ENCODE data around the gene NPAS3.

NPAS3 gene

DNA sequence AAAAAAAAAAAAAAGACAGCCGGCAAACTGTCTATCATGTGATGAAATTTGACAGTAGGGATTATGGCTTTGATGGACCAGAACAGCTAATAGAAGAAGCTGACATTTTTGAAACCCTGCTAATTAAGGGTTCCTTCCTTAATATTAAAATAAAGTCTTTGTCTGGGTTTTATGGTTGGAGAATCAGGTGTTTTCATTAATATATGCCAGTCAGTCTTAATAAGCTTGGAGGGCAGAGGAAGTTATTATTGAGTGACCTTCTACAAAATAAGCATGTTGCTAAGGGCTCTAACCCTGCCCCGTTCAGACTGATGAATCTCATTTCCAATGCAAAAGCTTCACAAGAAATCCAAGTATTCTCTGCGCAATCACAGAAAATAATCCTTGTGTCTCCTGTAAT lies 722.4 kb downstream of the NPAS3 start:
- H3K4me3 ChIP-seq (ENCODE audit: low read depth, low read length), result no peak overlapping the region
- no peak for DNase-seq (ENCODE audit: low read depth)

DNA sequence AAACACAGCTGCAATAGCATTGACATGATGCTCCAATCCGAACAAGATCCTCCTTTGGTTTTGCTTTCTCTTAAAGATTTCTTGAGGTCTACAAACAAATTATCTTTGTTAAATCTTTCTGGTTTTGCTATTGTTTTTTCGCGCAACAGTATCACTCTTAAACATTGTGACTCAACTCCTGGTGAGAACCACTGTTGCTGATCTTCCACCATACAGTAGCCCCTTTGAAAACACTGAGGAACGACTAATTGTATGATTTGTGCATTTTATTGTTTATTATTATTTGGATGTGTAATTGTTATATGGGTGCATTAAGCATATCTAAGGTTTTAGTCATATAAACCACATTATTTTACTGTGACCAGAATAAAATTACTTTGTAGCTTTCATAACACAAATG lies 729.4 kb downstream of the NPAS3 start:
- H3K4me3 ChIP-seq (ENCODE audit: low read depth, low read length), result no peak overlapping the region
- no peak for DNase-seq (ENCODE audit: low read depth)

- peak; percentile 43 for DNase-seq (ENCODE audit: low read depth)
- H3K4me3 ChIP-seq (ENCODE audit: low read depth, low read length), result no peak overlapping the region
Measured at GRCh38 chr14:33669111-33669510, 730.4 kb downstream of the NPAS3 start.

- H3K4me3 ChIP-seq (ENCODE audit: low read depth, low read length), result no peak overlapping the region
- DNase-seq (ENCODE audit: low read depth), result no peak
Measured at GRCh38 chr14:33670235-33670634, 731.6 kb downstream of the NPAS3 start.

GRCh38 chr14:33671556-33671955 lies 732.9 kb downstream of the NPAS3 start:
- H3K4me3 ChIP-seq (ENCODE audit: low read depth, low read length), result no peak overlapping the region
- DNase-seq (ENCODE audit: low read depth), result peak; percentile 36

DNA sequence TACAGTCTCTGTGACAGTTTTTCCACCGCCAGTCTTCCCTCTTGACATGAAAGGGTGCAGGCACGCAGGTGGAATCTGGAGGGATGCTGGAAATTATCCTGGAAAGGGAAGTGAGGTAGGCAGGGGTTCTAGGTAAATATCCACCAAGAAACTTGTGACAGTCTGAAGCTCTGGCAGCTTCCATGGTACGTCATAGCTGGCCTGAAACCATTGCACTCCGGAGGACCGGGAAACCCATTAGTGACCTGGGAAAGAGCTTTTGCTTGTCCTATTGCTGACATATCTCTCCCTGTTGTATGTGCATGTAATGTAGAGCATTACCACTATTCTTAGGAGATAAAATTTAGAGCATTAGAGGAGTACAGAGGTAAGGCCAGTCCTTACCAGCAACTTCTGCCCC lies 736.2 kb downstream of the NPAS3 start:
- no peak for DNase-seq (ENCODE audit: low read depth)
- no peak overlapping the region for H3K4me3 ChIP-seq (ENCODE audit: low read depth, low read length)

GRCh38 chr14:33675415-33676130 lies 736.9 kb downstream of the NPAS3 start:
- H3K4me3 ChIP-seq (ENCODE audit: low read depth, low read length), result no peak overlapping the region
- no peak for DNase-seq (ENCODE audit: low read depth)

DNA sequence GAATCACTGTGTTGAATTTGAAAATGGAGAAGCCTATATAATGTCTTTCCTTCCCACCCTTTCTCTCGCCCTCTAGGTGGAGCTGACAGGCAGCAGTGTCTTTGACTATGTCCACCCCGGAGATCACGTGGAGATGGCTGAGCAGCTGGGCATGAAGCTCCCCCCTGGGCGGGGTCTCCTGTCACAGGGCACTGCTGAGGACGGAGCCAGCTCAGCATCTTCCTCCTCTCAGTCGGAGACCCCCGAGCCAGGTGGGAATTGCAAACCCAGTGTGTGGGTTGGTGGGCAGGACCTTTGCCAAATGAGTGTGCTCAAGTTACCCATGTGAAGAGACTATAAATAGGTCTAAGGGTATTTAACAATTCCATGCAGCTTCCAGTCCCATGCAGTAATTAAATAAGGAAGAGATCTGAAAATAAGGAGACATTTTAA lies 737.5 kb downstream of the NPAS3 start:
- DNase-seq (ENCODE audit: low read depth), result no peak

GRCh38 chr14:33676891-33677290 lies 738.2 kb downstream of the NPAS3 start:
- no peak overlapping the region for H3K4me3 ChIP-seq (ENCODE audit: low read depth, low read length)
- no peak for DNase-seq (ENCODE audit: low read depth)

More for the DNA sequence above, 737.5 kb downstream of the NPAS3 start:
- no peak overlapping the region for H3K4me3 ChIP-seq (ENCODE audit: low read depth, low read length)

GRCh38 chr14:33678005-33678404 lies 739.3 kb downstream of the NPAS3 start:
- H3K4me3 ChIP-seq (ENCODE audit: low read depth, low read length), result no peak overlapping the region
- no peak for DNase-seq (ENCODE audit: low read depth)

- no peak for DNase-seq (ENCODE audit: low read depth)
- H3K4me3 ChIP-seq (ENCODE audit: low read depth, low read length), result no peak overlapping the region
Measured at GRCh38 chr14:33679025-33679424, 740.3 kb downstream of the NPAS3 start.

GRCh38 chr14:33679461-33680225 lies 741.0 kb downstream of the NPAS3 start:
- peak; percentile 54 for DNase-seq (ENCODE audit: low read depth)
- no peak overlapping the region for H3K4me3 ChIP-seq (ENCODE audit: low read depth, low read length)

DNA sequence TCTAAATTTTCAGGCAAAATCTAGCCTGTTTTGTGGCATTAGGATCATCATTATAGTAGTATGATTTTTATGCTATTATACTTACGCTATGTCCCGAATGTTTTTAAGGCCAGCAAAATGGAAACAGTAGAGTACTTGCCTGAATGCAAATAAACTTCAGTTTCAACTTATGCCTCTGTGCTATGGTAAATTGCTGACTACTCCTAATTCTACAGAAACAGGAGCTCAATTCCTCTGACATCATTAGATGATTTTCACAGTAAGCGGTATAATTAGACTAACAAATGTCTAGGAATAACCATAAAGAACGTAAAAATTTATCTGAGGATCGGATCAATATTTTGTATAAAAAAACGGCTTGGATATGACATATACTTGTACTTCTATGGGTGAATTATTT lies 742.2 kb downstream of the NPAS3 start:
- H3K4me3 ChIP-seq (ENCODE audit: low read depth, low read length), result no peak overlapping the region
- no peak for DNase-seq (ENCODE audit: low read depth)

GRCh38 chr14:33682760-33683159 lies 744.1 kb downstream of the NPAS3 start:
- peak; percentile 97 for DNase-seq (ENCODE audit: low read depth)
- H3K4me3 ChIP-seq (ENCODE audit: low read depth, low read length), result no peak overlapping the region

- DNase-seq (ENCODE audit: low read depth), result no peak
- H3K4me3 ChIP-seq (ENCODE audit: low read depth, low read length), result no peak overlapping the region
Measured at GRCh38 chr14:33685026-33685425, 746.3 kb downstream of the NPAS3 start.

DNA sequence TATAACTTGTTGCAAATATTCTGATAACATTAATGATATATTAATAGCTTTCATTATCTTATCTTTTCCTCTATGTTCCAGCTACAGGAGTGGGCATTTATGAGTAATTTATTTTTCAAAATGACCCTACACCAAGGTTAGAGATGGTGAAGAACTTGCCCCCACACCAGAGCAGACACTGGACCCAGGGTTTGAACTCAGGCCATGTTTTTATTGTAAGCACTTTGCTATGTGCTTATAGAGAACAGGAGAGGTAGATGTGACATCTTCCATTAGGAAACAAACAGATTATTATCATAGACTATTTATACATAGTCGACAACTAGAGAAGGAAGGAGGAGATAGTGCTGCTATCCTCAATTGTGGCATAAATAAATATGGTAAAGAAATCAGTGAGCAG lies 747.0 kb downstream of the NPAS3 start:
- DNase-seq (ENCODE audit: low read depth), result no peak

GRCh38 chr14:33686218-33686617 lies 747.5 kb downstream of the NPAS3 start:
- DNase-seq (ENCODE audit: low read depth), result peak; percentile 73
- H3K4me3 ChIP-seq (ENCODE audit: low read depth, low read length), result no peak overlapping the region

More for the DNA sequence above, 747.0 kb downstream of the NPAS3 start:
- H3K4me3 ChIP-seq (ENCODE audit: low read depth, low read length), result no peak overlapping the region

GRCh38 chr14:33686856-33687255 lies 748.2 kb downstream of the NPAS3 start:
- no peak for DNase-seq (ENCODE audit: low read depth)
- H3K4me3 ChIP-seq (ENCODE audit: low read depth, low read length), result no peak overlapping the region

GRCh38 chr14:33689680-33690079 lies 751.0 kb downstream of the NPAS3 start:
- H3K4me3 ChIP-seq (ENCODE audit: low read depth, low read length), result no peak overlapping the region
- no peak for DNase-seq (ENCODE audit: low read depth)

GRCh38 chr14:33691907-33692306 lies 753.2 kb downstream of the NPAS3 start:
- no peak overlapping the region for H3K4me3 ChIP-seq (ENCODE audit: low read depth, low read length)
- DNase-seq (ENCODE audit: low read depth), result no peak

- H3K4me3 ChIP-seq (ENCODE audit: low read depth, low read length), result no peak overlapping the region
- peak; percentile 71 for DNase-seq (ENCODE audit: low read depth)
Measured at GRCh38 chr14:33692762-33693161, 754.1 kb downstream of the NPAS3 start.

Measured in skeletal muscle cell (primary cell).